Loucy (cell line): ENCODE data around the gene CERK.
A peak's percentile ranks its signal among the peaks of the same experiment; 100 is the strongest.

Source experiments
- H2AFZ ChIP-seq: fragments of 200-600 bp; sonication (generic); 2 replicates; pipeline ENCODE4 v1.6.0; 2016; ENCODE audit warnings: antibody characterized with exemption, mild to moderate bottlenecking, low read length, moderate library complexity
- H3F3A ChIP-seq: fragments of 200-600 bp; 2 replicates; pipeline ENCODE4 v1.6.0; 2016; ENCODE audit warnings: antibody characterized with exemption, low read depth, mild to moderate bottlenecking
- H3K27me3 ChIP-seq: fragments of 200-600 bp; sonication (generic); 2 replicates; pipeline ENCODE4 v1.6.1; 2014; ENCODE audit warnings: low read length, mild to moderate bottlenecking; ENCODE audit not compliant: insufficient read depth, poor library complexity, severe bottlenecking
- H3K36me3 ChIP-seq: fragments of 200-600 bp; sonication (generic); 2 replicates; pipeline ENCODE4 v1.6.1; 2016; ENCODE audit warnings: low read length; ENCODE audit not compliant: insufficient read depth
- H3K4me1 ChIP-seq: fragments of 200-600 bp; sonication (generic); 2 replicates; pipeline ENCODE4 v1.5.1; 2014; ENCODE audit warnings: low read length, mild to moderate bottlenecking; ENCODE audit not compliant: insufficient read depth, poor library complexity, severe bottlenecking
- H3K4me2 ChIP-seq: fragments of 200-600 bp; sonication (generic); 2 replicates; pipeline ENCODE4 v1.6.0; 2014; ENCODE audit warnings: antibody characterized with exemption, low read length, low read depth, mild to moderate bottlenecking; ENCODE audit not compliant: poor library complexity, severe bottlenecking
- H3K4me3 ChIP-seq: fragments of 200-600 bp; sonication (generic); 2 replicates; pipeline ENCODE4 v1.5.1; 2014; ENCODE audit warnings: low read length, mild to moderate bottlenecking, mixed read lengths; ENCODE audit not compliant: poor library complexity, severe bottlenecking
- H3K79me2 ChIP-seq: fragments of 200-600 bp; sonication (generic); 2 replicates; pipeline ENCODE4 v1.6.1; 2014; ENCODE audit warnings: low read length; ENCODE audit not compliant: insufficient read depth
- H3K9ac ChIP-seq: fragments of 200-600 bp; sonication (generic); 2 replicates; pipeline ENCODE4 v1.6.0; 2014; ENCODE audit warnings: mild to moderate bottlenecking, low read depth, low read length, moderate library complexity; ENCODE audit not compliant: poor library complexity, severe bottlenecking
- H3K9me2 ChIP-seq: fragments of 200-600 bp; sonication (generic); replicated peaks from 2 replicates; pipeline ENCODE4 v1.6.1; 2016; ENCODE audit warnings: low read depth, low read length, mixed read lengths
- H3K9me3 ChIP-seq: fragments of 200-600 bp; sonication (generic); 2 replicates; pipeline ENCODE4 v1.6.1; 2014; ENCODE audit warnings: mild to moderate bottlenecking, antibody characterized with exemption, low read length, low read depth; ENCODE audit not compliant: insufficient read depth
- H4K20me1 ChIP-seq: fragments of 200-600 bp; sonication (generic); 2 replicates; pipeline ENCODE4 v1.6.0; 2014; ENCODE audit warnings: antibody characterized with exemption, low read length, mild to moderate bottlenecking; ENCODE audit not compliant: insufficient read depth, poor library complexity, severe bottlenecking
- EZH2phosphoT487 ChIP-seq: fragments of 200-600 bp; IDR thresholded peaks from 2 replicates; pipeline ENCODE4 v1.6.1; 2018; ENCODE audit warnings: antibody characterized with exemption, mild to moderate bottlenecking, moderate library complexity, borderline replicate concordance
- TF ChIP-seq, protein P1 (sequence below): fragments of 200-600 bp; sonication (generic); conservative IDR thresholded peaks from 2 replicates; pipeline ENCODE4 v1.5.1; 2014; ENCODE audit warnings: mild to moderate bottlenecking, antibody characterized with exemption, low read length

CERK gene

GRCh38 chr22:46758867-46759290, 20.8 kb upstream of the CERK start:
- Histone ChIP-seq H3K4me2 (no peak overlapping the region), H4K20me1 (peaks cover 7% of the 10 kb centered on the region), H3K27me3 (no peaks in the 10 kb centered on the region), H3K9ac (peak overlapping the region; percentile 23), H3K36me3 (no peaks in the 10 kb centered on the region), H3K4me3 (no peak overlapping the region), H3K9me3 (peaks cover 11% of the 10 kb centered on the region; the same call in 1 of the 2 replicates), H3F3A (no peaks in the 10 kb centered on the region), H2AFZ (no peak overlapping the region), H3K4me1 (peaks cover 18% of the 10 kb centered on the region), H3K9me2 (no peaks in the 10 kb centered on the region), H3K79me2 (peaks cover 28% of the 10 kb centered on the region)
- TF ChIP-seq, protein P1, sequence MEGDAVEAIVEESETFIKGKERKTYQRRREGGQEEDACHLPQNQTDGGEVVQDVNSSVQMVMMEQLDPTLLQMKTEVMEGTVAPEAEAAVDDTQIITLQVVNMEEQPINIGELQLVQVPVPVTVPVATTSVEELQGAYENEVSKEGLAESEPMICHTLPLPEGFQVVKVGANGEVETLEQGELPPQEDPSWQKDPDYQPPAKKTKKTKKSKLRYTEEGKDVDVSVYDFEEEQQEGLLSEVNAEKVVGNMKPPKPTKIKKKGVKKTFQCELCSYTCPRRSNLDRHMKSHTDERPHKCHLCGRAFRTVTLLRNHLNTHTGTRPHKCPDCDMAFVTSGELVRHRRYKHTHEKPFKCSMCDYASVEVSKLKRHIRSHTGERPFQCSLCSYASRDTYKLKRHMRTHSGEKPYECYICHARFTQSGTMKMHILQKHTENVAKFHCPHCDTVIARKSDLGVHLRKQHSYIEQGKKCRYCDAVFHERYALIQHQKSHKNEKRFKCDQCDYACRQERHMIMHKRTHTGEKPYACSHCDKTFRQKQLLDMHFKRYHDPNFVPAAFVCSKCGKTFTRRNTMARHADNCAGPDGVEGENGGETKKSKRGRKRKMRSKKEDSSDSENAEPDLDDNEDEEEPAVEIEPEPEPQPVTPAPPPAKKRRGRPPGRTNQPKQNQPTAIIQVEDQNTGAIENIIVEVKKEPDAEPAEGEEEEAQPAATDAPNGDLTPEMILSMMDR, result peak; percentile 79
- TF ChIP-seq EZH2phosphoT487, result no peak

- Histone ChIP-seq H3K9me3 (peaks cover 11% of the 10 kb centered on the region; the same call in 1 of the 2 replicates), H3K4me2 (no peak overlapping the region), H3K79me2 (peaks cover 21% of the 10 kb centered on the region), H3K9me2 (no peaks in the 10 kb centered on the region), H3K4me1 (peaks cover 11% of the 10 kb centered on the region), H3K9ac (no peak overlapping the region), H3K4me3 (no peak overlapping the region), H2AFZ (no peak overlapping the region), H3K36me3 (no peaks in the 10 kb centered on the region), H3K27me3 (no peaks in the 10 kb centered on the region), H4K20me1 (no peaks in the 10 kb centered on the region), H3F3A (no peaks in the 10 kb centered on the region)
- TF ChIP-seq EZH2phosphoT487, result no peak
- TF ChIP-seq, protein P1, result no peak
Measured at GRCh38 chr22:46758121-46758520, 20.1 kb upstream of the CERK start.

DNA sequence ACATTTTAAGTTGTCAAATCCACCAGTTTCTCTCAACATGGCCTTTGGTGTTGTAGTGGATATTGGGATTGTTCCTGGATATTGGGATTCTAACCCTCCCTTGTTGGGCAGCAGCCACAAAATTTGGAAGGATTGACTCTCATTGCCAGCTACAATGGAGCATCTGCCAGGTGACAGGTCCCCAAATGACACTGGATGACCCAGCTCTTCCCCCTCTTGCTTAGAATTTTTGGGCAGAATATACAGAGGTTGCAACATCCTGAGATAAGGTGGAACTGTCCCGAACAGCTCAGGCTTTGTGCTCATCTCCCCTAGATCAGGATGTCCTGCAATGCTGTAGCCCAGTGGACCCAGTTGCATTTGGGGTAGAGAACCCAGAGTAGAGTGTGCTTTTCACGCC, 19.1 kb upstream of the CERK start:
- no peaks in the 10 kb centered on the region for H3K36me3 ChIP-seq
- peaks cover 13% of the 10 kb centered on the region; the same call in 1 of the 2 replicates for H3K79me2 ChIP-seq
- peaks cover 11% of the 10 kb centered on the region for H3K4me1 ChIP-seq
- H3K27me3 ChIP-seq, result no peaks in the 10 kb centered on the region
- no peak overlapping the region for H2AFZ ChIP-seq
- no peak overlapping the region for H3K4me2 ChIP-seq
- peaks cover 11% of the 10 kb centered on the region; the same call in 1 of the 2 replicates for H3K9me3 ChIP-seq
- H4K20me1 ChIP-seq, result no peaks in the 10 kb centered on the region
- no peak overlapping the region for H3K4me3 ChIP-seq
- H3K9me2 ChIP-seq, result no peaks in the 10 kb centered on the region
- H3F3A ChIP-seq, result no peaks in the 10 kb centered on the region
- no peak overlapping the region for H3K9ac ChIP-seq
- TF ChIP-seq EZH2phosphoT487, result no peak
- TF ChIP-seq, protein P1, result no peak
